Pancreas (tissue), 10 donors: ENCODE data around the gene BCAT1. TPM values are rescaled to one million over a fixed set of nuclear protein-coding genes. Genes with fewer than 3 reads are reported as not detected.
"Not testable (repeated sequence)": the region's sequence is repeated elsewhere in the genome, so short reads cannot be mapped to it uniquely, and the experiment has no call there.

Experiments
- ATAC-seq, 4 donors: fragments of 200-7000 bp; cut with Tn5 transposase; one replicate each; pipeline versions ENCODE4 v1.8.0 to v1.9.1; 2020; ENCODE audit warnings: mild to moderate bottlenecking in 4 of 4, moderate library complexity in 4 of 4
- DNase-seq, 6 donors: peaks; one replicate each; pipeline ENCODE4 v3.0.0-alpha.2; 2020
- FAIRE-seq: peaks from 2 replicates; lab custom pipeline; 2012; peaks lifted over from hg19 to GRCh38; lab: Jason Lieb, UNC
- H3K27ac ChIP-seq, 4 donors: fragments of 200-600 bp; sonication (generic); 1 replicate in 3 of 4; 2 replicates in 1 of 4; pipeline versions ENCODE4 v1.5.0 to v1.8.0; 2020
- H3K27me3 ChIP-seq, 4 donors: fragments of 200-600 bp; one replicate each; pipeline ENCODE4 v1.8.0; 2021
- H3K36me3 ChIP-seq, 3 donors: fragments of 200-600 bp; sonication (generic) in 1 of 3; one replicate each; pipeline versions ENCODE4 v1.5.0 to v1.8.0; 2020 to 2021
- H3K4me1 ChIP-seq, 3 donors: fragments of 200-600 bp; one replicate each; pipeline ENCODE4 v1.8.0; 2021
- H3K4me3 ChIP-seq, 4 donors: fragments of 200-600 bp; sonication (generic) in 2 of 4; one replicate each; pipeline versions ENCODE4 v1.5.0 to v1.8.0; 2020 to 2021
- H3K9me3 ChIP-seq, 4 donors: fragments of 200-600 bp; one replicate each; pipeline ENCODE4 v1.8.0; 2021
- CTCF ChIP-seq, 4 donors: fragments of 200-600 bp; sonication (generic) in 3 of 4; IDR thresholded peaks; one replicate each; pipeline versions ENCODE4 v1.5.0 to v1.8.0; 2021; ENCODE audit warnings: antibody characterized with exemption in 4 of 4
- WGBS, 2 donors: extraction: QIAGEN DNeasy Blood & Tissue Kit; methylation state at CpG; one replicate each; pipeline ENCODE4 v1.1.7; 2013; 5-methylcytosine and 5-hydroxymethylcytosine counted together
- intact Hi-C, 3 donors: fragments of 100-400 bp; cut with DNase I; formaldehyde crosslinking; loops; one replicate each; pipeline versions ENCODE4 v1.11.1 to v1.14.2; 2022
- polyA plus RNA-seq, 2 donors: library from polyadenylated mRNA; stranded (reverse); fragments of 200-250 nt; gene quantifications; one replicate each; pipeline ENCODE4 v1.2.3, GENCODE V29; 2013
- total RNA-seq, 6 donors: library from RNA; stranded (reverse); fragmentation: NEBNext Ultra II Directional in 4 of 6; extraction: Animal tissue kit (Norgen Biotek cat#: 25700) in 4 of 6; gene quantifications; one replicate each; pipeline versions ENCODE4 v1.2.1 to v1.2.4, GENCODE V29; 2021 to 2023
- donor health status: healthy with polysubstance abuse.
- donor health status: DM: no; HTN: no; CAD: no; lungs with moderate emphysema.
- donor health status: DM: no; HTN: no; CAD: no.
- donor health status: control.
- donor health status: control.
- donor health status: Bipolar disorder and iron deficiency.
- donor health status: DM: yes; HTN: yes; CAD: no.
- donor health status: DM: no; HTN: no; CAD: no.
- donor health status: DM: no; HTN: no; CAD: no.
- donor health status: DM: yes; HTN: yes; CAD: no.

The BCAT1 gene
- total and polyA plus RNA-seq, 8 donors = 7.6 to 121 (median 67.7) TPM

- intact Hi-C loops = no loop called here
- DNase-seq (no peak), FAIRE-seq (no peak), ATAC-seq (no peak)
- no peaks in the 10 kb centered on the region for H3K36me3 ChIP-seq
- WGBS, 2 donors = 78 to 80% methylated on average over 9 to 10 of the region's 10 CpGs
- H3K27me3 ChIP-seq = no peaks in the 10 kb centered on the region
- H3K4me1 ChIP-seq = peaks cover under 1 to 8% (median 7%) of the 10 kb centered on the region in 3 donors
- no peak overlapping the region for H3K4me3 ChIP-seq
- H3K27ac ChIP-seq = no peak overlapping the region
- no peaks in the 10 kb centered on the region for H3K9me3 ChIP-seq
- TF ChIP-seq CTCF (IDR thresholded peaks at IDR 0.05) = no peak
Measured at GRCh38 chr12:24933694-24934407, 15.1 kb downstream of the BCAT1 start.

- Histone ChIP-seq H3K9me3 (no peaks in the 10 kb centered on the region), H3K4me3 (no peak overlapping the region), H3K4me1 (peaks cover 0 to 7% (median 4%) of the 10 kb centered on the region in 3 donors), H3K27me3 (no peaks in the 10 kb centered on the region), H3K36me3 (no peaks in the 10 kb centered on the region), H3K27ac (peak overlapping the region in 2 of 4 donors; percentile 9 to 23)
- DNase-seq (no peak), FAIRE-seq (no peak), ATAC-seq (peak in 3 of 4 donors; percentile 43 to 72 (median 71))
- WGBS, 2 donors = 50 to 55% methylated on average over 4 of the region's 4 CpGs
- intact Hi-C loops = no loop called here
- no peak for TF ChIP-seq CTCF (IDR thresholded peaks at IDR 0.05)
Measured at GRCh38 chr12:24931666-24932405, 17.1 kb downstream of the BCAT1 start.

- intact Hi-C loops = no loop called here
- ATAC-seq = peak in 2 of 4 donors; percentile 7 to 35
- no peaks in the 10 kb centered on the region for H3K36me3 ChIP-seq
- H3K9me3 ChIP-seq = no peaks in the 10 kb centered on the region
- DNase-seq = no peak
- peaks cover 0 to 7% (median 4%) of the 10 kb centered on the region in 3 donors for H3K4me1 ChIP-seq
- H3K27me3 ChIP-seq = no peaks in the 10 kb centered on the region
- H3K27ac ChIP-seq = no peak overlapping the region
- WGBS, 2 donors = 57 to 65% methylated on average over 2 of the region's 2 CpGs
- no peak for FAIRE-seq
- no peak overlapping the region for H3K4me3 ChIP-seq
- no peak for TF ChIP-seq CTCF (IDR thresholded peaks at IDR 0.05)
Measured at GRCh38 chr12:24929953-24930352, 18.9 kb downstream of the BCAT1 start.

- H3K27ac ChIP-seq, H3K36me3 ChIP-seq, DNase-seq, H3K27me3 ChIP-seq, ATAC-seq, intact Hi-C loops, FAIRE-seq, H3K9me3 ChIP-seq, H3K4me3 ChIP-seq: not testable (repeated sequence)
- WGBS, 2 donors = 69 to 73% methylated on average over 13 of the region's 13 CpGs
- H3K4me1 ChIP-seq = peaks cover 0 to 16% (median 13%) of the 10 kb centered on the region in 3 donors
Measured at GRCh38 chr12:24928533-24929306, 20.2 kb downstream of the BCAT1 start.

GRCh38 chr12:24928131-24928530 is 20.8 kb downstream of the BCAT1 start:
- no peak for FAIRE-seq
- Histone ChIP-seq H3K27me3 (no peaks in the 10 kb centered on the region), H3K27ac (no peak overlapping the region), H3K36me3 (no peaks in the 10 kb centered on the region), H3K9me3 (no peaks in the 10 kb centered on the region), H3K4me3 (no peak overlapping the region), H3K4me1 (peaks cover 0 to 17% (median 13%) of the 10 kb centered on the region in 3 donors)
- TF ChIP-seq CTCF (IDR thresholded peaks at IDR 0.05) = no peak
- no peak for DNase-seq
- no peak for ATAC-seq
- intact Hi-C loops = no loop called here
- whole genome bisulfite sequencing, 2 donors = 66 to 71% methylated on average over 2 of the region's 2 CpGs

- peak in 1 of 6 donors; percentile 50 for DNase-seq
- H3K9me3 ChIP-seq, ATAC-seq, H3K27me3 ChIP-seq, intact Hi-C loops, FAIRE-seq, H3K36me3 ChIP-seq, H3K27ac ChIP-seq, H3K4me3 ChIP-seq: not testable (repeated sequence)
- peaks cover 4 to 32% (median 13%) of the 10 kb centered on the region in 3 donors for H3K4me1 ChIP-seq
- 93 to 99% methylated on average over 15 to 24 of the region's 24 CpGs for WGBS, 2 donors
Measured at GRCh38 chr12:24926080-24926479, 22.8 kb downstream of the BCAT1 start.
